Body of pancreas (tissue), 4 donors: Measurements from ENCODE around the gene SNX8. TPM values are rescaled to one million over a fixed set of nuclear protein-coding genes. Genes with fewer than 3 reads are reported as not detected.

Source experiments
- ATAC-seq: fragments of 150-250 bp; one replicate; pipeline ENCODE4 v1.9.1; 2016
- DNase-seq, 4 donors: peaks; one replicate each; pipeline ENCODE4 v3.0.0-alpha.2; 2019
- H3K27ac ChIP-seq, 4 donors: fragments of 200-600 bp; sonication (generic); 1 replicate in 3 of 4; 2 replicates in 1 of 4; pipeline versions ENCODE4 v1.5.1 to v1.6.1; 2016 to 2019; ENCODE audit warnings: mild to moderate bottlenecking in 1 of 4, mixed read lengths in 1 of 4, moderate library complexity in 1 of 4
- H3K27me3 ChIP-seq, 2 donors: fragments of 200-600 bp; sonication (generic); one replicate each; pipeline ENCODE4 v1.6.0; 2016; ENCODE audit warnings: mild to moderate bottlenecking in 1 of 2
- H3K36me3 ChIP-seq, 2 donors: fragments of 200-600 bp; sonication (generic); replicated peaks in 1 of 2; 2 replicates each; pipeline ENCODE4 v1.5.1; 2016; ENCODE audit warnings: low read depth in 2 of 2; ENCODE audit not compliant: insufficient read depth in 1 of 2
- H3K4me1 ChIP-seq: fragments of 200-600 bp; sonication (generic); one replicate; pipeline ENCODE4 v1.6.0; 2016
- H3K4me3 ChIP-seq, 2 donors: fragments of 200-600 bp; sonication (generic); 1 replicate in 1 of 2; 2 replicates in 1 of 2; pipeline ENCODE4 v1.5.1; 2016 to 2019
- H3K9me3 ChIP-seq, 3 donors: fragments of 200-600 bp; sonication (generic); 1 replicate in 2 of 3; 2 replicates in 1 of 3; pipeline ENCODE4 v1.5.1; 2016
- POLR2A ChIP-seq, 3 donors: fragments of 450-650 bp; IDR thresholded peaks; one replicate each; pipeline ENCODE4 v1.6.1; 2016; ENCODE audit warnings: antibody characterized with exemption in 3 of 3, mild to moderate bottlenecking in 2 of 3
- WGBS, 2 donors: methylation state at CpG; one replicate each; pipeline ENCODE4 v1.1.5; 2017; 5-methylcytosine and 5-hydroxymethylcytosine counted together
- intact Hi-C: fragments of 100-400 bp; cut with DNase I; formaldehyde crosslinking; loops from one replicate; pipeline ENCODE4 v1.15.1; 2023
- total RNA-seq, 2 donors: library from RNA; depleted of rRNA; stranded (reverse); fragments of >200 nt; gene quantifications; one replicate each; pipeline ENCODE4 v1.1.0, GENCODE V29; 2016
- TF ChIP-seq, protein P1 (sequence below), 7 experiments: fragments of 450-650 bp in 4 of 7; fragments of 200-600 bp in 3 of 7; sonication (generic) in 3 of 7; IDR thresholded peaks; one replicate each; pipeline ENCODE4 v1.5.1; 2016 to 2019; ENCODE audit warnings: antibody characterized with exemption in 7 of 7

SNX8 gene
- total RNA-seq, 2 donors from 2014 or later: 5.3 to 6.2 TPM

DNA sequence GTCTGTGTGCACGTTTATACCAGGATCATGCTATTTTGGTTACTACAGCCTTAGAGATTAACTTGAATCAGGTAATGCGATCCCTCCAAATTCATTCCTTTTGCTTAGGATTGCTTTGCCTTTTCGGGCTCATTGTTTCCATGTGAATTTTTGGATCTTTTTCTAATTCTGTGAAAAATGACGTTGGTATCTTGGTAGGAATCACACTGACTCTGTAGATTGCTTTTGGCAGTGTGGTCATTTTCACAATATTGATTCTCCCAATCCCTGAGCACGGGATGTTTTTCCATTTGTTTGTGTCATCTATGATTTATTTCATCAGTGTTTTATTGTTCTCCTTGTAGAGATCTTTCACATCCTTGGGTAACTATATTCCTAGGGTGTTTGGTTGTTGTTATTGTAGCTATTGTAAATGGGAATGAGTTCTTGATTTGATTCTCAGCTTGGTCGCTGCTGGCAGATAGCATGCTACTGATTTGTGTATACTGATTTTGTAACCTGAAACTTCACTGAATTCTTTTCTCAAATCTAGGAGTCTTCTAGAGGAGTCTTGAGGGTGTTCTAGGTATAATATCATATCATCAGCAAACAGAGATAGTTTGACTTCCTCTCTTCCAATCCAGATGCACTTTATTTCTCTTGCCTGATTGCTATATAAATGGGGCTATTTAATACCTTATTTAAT lies 18.2 kb downstream of the SNX8 start:
- no peaks in the 10 kb centered on the region for H3K9me3 ChIP-seq
- H3K36me3 ChIP-seq: no peaks in the 10 kb centered on the region
- H3K27me3 ChIP-seq: no peaks in the 10 kb centered on the region
- TF ChIP-seq, protein P1, sequence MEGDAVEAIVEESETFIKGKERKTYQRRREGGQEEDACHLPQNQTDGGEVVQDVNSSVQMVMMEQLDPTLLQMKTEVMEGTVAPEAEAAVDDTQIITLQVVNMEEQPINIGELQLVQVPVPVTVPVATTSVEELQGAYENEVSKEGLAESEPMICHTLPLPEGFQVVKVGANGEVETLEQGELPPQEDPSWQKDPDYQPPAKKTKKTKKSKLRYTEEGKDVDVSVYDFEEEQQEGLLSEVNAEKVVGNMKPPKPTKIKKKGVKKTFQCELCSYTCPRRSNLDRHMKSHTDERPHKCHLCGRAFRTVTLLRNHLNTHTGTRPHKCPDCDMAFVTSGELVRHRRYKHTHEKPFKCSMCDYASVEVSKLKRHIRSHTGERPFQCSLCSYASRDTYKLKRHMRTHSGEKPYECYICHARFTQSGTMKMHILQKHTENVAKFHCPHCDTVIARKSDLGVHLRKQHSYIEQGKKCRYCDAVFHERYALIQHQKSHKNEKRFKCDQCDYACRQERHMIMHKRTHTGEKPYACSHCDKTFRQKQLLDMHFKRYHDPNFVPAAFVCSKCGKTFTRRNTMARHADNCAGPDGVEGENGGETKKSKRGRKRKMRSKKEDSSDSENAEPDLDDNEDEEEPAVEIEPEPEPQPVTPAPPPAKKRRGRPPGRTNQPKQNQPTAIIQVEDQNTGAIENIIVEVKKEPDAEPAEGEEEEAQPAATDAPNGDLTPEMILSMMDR (IDR thresholded peaks at IDR 0.05): no peak
- TF ChIP-seq POLR2A (IDR thresholded peaks at IDR 0.05): no peak
- WGBS, 2 donors: 62 to 70% methylated on average over 6 of the region's 6 CpGs
- no peak overlapping the region for H3K4me3 ChIP-seq
- H3K27ac ChIP-seq: no peak overlapping the region
- intact Hi-C loops: no loop called here
- DNase-seq: no peak
- no peak for ATAC-seq
- H3K4me1 ChIP-seq: no peaks in the 10 kb centered on the region

DNA sequence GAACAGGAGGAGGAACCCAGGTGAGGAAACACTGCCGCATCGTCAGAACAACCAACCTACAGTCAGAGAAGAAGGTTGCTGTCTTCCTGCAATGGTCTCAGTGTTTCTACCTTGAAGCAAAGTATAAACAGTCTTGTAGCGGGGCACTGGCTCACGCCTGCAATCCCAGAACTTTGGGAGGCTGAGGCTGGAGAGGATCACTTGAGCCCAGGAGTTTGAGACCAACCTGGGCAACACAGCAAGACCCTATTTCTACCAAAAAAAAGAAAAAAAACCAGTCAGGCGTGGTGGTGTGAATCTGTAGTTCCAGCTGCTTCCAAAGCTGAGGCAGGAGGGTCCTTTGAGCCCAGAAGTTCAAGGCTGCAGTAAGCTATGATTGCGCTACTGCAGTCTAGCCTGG lies 23.4 kb downstream of the SNX8 start:
- ATAC-seq (no peak), DNase-seq (no peak)
- H3K9me3 ChIP-seq: no peaks in the 10 kb centered on the region
- WGBS, 2 donors: 89 to 97% methylated on average over 6 of the region's 6 CpGs
- no peak overlapping the region for H3K4me3 ChIP-seq
- H3K27ac ChIP-seq: no peak overlapping the region
- no peaks in the 10 kb centered on the region for H3K27me3 ChIP-seq
- H3K36me3 ChIP-seq: no peaks in the 10 kb centered on the region
- no peak for TF ChIP-seq POLR2A (IDR thresholded peaks at IDR 0.05)
- TF ChIP-seq, protein P1 (IDR thresholded peaks at IDR 0.05): no peak
- H3K4me1 ChIP-seq: no peaks in the 10 kb centered on the region
- intact Hi-C loops: no loop called here

DNA sequence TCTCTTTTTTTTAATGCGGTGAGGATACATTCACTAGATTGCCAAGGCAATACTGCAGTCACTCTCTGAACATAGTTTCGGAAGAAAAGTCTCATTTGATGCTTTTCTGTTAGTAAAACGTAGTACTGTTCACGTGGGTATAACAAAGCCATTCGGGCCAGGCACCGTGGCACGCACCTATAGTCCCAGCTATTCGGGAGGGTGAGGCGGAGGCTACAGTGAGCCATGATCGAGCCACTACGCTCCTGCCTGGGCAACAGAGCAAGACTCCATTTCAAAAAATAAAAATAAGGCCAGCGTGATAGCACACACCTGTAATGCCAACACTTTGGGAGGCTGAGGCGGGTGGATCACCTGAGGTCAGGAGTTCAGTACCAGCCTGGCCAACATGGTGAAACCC lies 24.6 kb downstream of the SNX8 start:
- H3K27ac ChIP-seq: no peak overlapping the region
- 89 to 93% methylated on average over 13 of the region's 13 CpGs for WGBS, 2 donors
- no peaks in the 10 kb centered on the region for H3K27me3 ChIP-seq
- H3K4me3 ChIP-seq: no peak overlapping the region
- H3K36me3 ChIP-seq: no peaks in the 10 kb centered on the region
- DNase-seq (no peak), ATAC-seq (no peak)
- intact Hi-C loops: no loop called here
- H3K9me3 ChIP-seq: no peaks in the 10 kb centered on the region
- no peaks in the 10 kb centered on the region for H3K4me1 ChIP-seq
- TF ChIP-seq POLR2A (IDR thresholded peaks at IDR 0.05): no peak
- TF ChIP-seq, protein P1 (IDR thresholded peaks at IDR 0.05): no peak

DNA sequence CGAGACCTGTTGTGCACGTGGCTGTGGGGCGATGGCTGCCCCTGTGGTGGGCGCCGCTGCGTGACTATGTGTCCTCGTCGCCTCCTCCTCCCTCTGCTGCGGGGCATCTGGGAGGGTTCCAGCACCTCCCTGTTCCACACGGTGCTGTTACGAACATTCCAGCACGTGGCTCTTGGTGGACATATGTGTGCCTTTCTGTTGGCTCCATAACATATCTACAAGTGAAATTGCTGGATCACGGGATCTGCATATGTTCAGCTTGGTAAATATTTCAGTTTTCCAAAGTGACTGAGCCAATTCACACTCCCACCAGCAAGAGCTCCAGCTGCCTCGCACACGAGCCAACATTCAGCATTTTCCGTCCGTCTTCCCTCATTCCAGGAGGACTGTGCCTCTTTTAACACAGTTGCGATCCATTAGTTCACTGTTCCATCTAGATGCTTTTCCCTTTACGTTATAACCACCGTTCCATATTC lies 25.1 kb downstream of the SNX8 start:
- 88 to 98% methylated on average over 16 to 20 of the region's 20 CpGs for WGBS, 2 donors
- Histone ChIP-seq H3K36me3 (no peaks in the 10 kb centered on the region), H3K27ac (no peak overlapping the region), H3K27me3 (no peaks in the 10 kb centered on the region), H3K4me3 (no peak overlapping the region), H3K4me1 (no peaks in the 10 kb centered on the region), H3K9me3 (no peaks in the 10 kb centered on the region)
- no peak for ATAC-seq
- no peak for TF ChIP-seq POLR2A (IDR thresholded peaks at IDR 0.05)
- TF ChIP-seq, protein P1 (IDR thresholded peaks at IDR 0.05): no peak
- intact Hi-C loops: no loop called here
- no peak for DNase-seq

DNA sequence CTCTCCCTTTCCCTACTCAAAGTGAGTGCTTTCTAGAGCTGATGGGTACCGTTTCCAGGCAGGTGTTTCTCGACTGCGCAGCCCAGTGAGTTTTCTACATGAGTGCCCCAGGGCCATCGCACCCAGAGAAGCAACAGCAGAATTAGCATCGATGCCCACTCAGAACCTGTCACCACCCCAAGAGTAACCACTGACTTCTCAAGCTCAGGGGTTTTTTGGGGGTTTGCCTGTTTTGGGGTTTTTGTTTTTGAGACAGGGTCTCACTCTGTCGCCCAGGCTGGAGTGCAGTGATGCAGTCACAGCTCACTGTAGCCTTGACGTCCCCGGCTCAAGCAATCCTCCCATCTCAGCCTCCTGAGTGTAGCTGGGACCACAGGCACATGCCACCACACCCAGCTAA lies 25.7 kb downstream of the SNX8 start:
- WGBS, 2 donors: 89% methylated on average over 8 of the region's 8 CpGs
- intact Hi-C loops: no loop called here

More for the DNA sequence above, 25.7 kb downstream of the SNX8 start:
- ATAC-seq: no peak
- Histone ChIP-seq H3K4me1 (no peaks in the 10 kb centered on the region), H3K27me3 (no peaks in the 10 kb centered on the region), H3K27ac (no peak overlapping the region), H3K36me3 (no peaks in the 10 kb centered on the region), H3K9me3 (no peaks in the 10 kb centered on the region), H3K4me3 (no peak overlapping the region)
- no peak for TF ChIP-seq POLR2A (IDR thresholded peaks at IDR 0.05)
- TF ChIP-seq, protein P1 (IDR thresholded peaks at IDR 0.05): no peak
- DNase-seq: no peak
